GM18951 (cell line): ENCODE measurements around the gene CD68.

Source experiments
- POLR2A ChIP-seq: IDR thresholded peaks from 4 replicates; pipeline ENCODE4 v1.6.1; 2011; ENCODE audit warnings: mild to moderate bottlenecking; ENCODE audit not compliant: insufficient read length, insufficient read depth; ENCODE audit errors: extremely low read depth
- in situ Hi-C: fragments of 300-500 bp; cut with MboI; formaldehyde crosslinking; loops from one replicate; pipeline ENCODE4 v1.12.0; 2022; ENCODE audit warnings: low sequenced_read_pairs, mixed read lengths, inconsistent platforms; ENCODE audit not compliant: unreplicated experiment

CD68 gene

DNA sequence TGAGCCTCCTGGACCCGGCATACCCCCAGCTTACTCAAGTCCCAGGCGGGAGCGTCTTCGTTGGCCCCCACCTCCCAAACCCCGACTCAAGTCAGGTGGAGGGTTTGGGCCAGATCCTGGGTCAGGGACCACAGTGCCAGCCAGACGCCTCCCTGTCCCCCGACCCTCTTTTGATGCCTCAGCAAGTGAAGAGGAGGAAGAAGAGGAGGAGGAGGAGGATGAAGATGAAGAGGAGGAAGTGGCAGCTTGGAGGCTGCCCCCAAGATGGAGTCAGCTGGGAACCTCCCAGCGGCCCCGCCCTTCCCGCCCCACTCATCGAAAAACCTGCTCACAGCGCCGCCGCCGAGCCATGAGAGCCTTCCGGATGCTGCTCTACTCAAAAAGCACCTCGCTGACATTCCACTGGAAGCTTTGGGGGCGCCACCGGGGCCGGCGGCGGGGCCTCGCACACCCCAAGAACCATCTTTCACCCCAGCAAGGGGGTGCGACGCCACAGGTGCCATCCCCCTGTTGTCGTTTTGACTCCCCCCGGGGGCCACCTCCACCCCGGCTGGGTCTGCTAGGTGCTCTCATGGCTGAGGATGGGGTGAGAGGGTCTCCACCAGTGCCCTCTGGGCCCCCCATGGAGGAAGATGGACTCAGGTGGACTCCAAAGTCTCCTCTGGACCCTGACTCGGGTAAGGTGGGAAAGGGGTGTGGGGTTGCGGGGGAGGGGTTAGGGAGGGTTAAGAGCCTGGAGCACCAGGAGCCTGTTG, 16.1 kb upstream of the CD68 start:
- no peak for TF ChIP-seq POLR2A
- in situ Hi-C loops: no loop called here

- TF ChIP-seq POLR2A: no peak
- in situ Hi-C loops: no loop called here
Measured at GRCh38 chr17:7569571-7569970, 9.9 kb upstream of the CD68 start.

DNA sequence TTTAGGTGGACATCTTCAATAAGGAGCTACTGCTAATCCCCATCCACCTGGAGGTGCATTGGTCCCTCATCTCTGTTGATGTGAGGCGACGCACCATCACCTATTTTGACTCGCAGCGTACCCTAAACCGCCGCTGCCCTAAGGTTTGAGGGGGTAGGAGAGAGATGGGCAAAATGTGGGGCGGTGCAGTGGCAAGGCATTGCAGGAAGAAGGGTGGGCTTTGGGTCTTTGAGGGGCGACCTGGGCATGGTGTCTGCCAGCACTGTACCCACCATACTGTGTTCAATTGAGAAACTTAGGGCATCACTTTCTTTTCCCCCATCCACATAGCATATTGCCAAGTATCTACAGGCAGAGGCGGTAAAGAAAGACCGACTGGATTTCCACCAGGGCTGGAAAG, 9.1 kb upstream of the CD68 start:
- TF ChIP-seq POLR2A: no peak
- in situ Hi-C loops: no loop called here

- in situ Hi-C loops: no loop called here
- TF ChIP-seq POLR2A: no peak
Measured at GRCh38 chr17:7572338-7572587, 7.2 kb upstream of the CD68 start.

- in situ Hi-C loops: no loop called here
- peak; percentile 99 for TF ChIP-seq POLR2A
Measured at GRCh38 chr17:7572588-7573323, 6.7 kb upstream of the CD68 start.

- in situ Hi-C loops: no loop called here
- peak; percentile 55 for TF ChIP-seq POLR2A
Measured at GRCh38 chr17:7573324-7574080, 5.9 kb upstream of the CD68 start.

DNA sequence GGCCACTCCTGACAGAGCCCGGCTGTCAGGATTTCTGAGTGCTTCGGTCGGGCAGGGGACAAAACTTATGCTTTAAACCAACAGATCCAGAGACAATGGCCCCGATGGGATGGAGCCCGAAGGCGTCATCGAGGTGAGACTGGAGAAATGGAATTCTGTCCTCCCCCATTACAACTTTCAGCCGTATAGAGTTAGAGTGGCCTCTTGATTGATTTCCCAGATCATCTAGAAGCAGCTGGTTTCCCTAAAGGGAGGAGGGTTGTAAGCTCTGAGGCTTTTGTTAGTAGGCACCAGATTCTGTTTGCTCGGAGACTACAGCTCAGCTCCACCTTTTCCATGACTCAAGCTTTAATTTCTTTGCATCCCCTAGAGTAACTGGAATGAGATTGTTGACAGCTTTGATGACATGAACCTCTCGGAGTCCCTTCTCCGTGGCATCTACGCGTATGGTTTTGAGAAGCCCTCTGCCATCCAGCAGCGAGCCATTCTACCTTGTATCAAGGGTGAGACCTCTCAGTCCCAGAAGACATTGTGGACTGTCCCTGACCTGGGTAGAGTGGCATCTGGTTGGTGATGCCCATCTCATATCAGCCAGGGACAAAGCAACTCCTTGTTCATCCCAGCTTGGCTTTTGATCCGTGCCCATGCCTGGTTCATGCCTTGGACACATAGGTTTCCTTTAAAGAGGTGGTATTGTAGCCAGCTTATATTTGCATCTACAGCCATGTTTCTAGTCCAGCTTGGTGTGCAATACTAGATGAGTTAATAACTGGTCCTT, 5.1 kb upstream of the CD68 start:
- no peak for TF ChIP-seq POLR2A
- in situ Hi-C loops: no loop called here

DNA sequence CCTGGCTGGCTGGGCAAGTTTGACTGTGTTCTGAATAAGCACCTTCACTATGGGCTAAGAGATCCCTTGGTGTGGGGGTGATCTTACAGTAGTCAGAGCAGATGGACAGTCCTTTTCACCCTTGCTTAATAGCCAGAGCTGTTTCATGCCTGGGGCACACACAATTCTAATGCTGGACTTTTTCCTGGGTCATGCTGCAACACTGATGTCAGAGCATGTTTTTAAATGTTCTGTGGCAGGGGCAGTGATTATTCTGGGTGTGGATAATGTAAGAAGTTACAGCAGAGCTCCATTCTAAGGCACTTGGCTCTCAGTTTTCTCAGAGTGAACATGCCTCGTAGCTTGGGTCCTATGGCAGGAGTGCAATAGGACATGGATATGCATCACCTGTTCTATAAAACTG, 4.0 kb upstream of the CD68 start:
- TF ChIP-seq POLR2A: no peak
- in situ Hi-C loops: no loop called here

DNA sequence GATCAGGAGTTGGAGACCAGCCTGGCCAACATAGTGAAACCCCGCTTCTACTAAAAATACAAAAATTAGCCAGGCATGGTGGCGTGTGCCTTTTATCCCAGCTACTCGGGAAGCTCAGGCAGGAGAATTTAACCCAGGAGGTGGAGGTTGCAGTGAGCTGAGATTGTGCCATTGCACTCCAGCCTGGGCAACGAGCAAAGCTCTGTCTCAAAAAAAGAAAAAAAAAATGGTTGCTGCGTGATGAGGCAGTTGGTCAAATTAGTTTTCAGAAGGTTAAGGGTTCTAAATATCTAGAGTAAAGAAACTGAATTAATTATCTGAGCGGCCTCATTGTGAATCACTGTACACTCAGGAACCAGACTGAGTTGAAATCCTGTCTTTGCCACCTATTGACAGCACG, 3.5 kb upstream of the CD68 start:
- TF ChIP-seq POLR2A: no peak
- in situ Hi-C loops: no loop called here

- peak; percentile 34 for TF ChIP-seq POLR2A
- in situ Hi-C loops: no loop called here
Measured at GRCh38 chr17:7576432-7576937, 3.0 kb upstream of the CD68 start.

GRCh38 chr17:7577327-7578199, 1.9 kb upstream of the CD68 start:
- no peak for TF ChIP-seq POLR2A
- in situ Hi-C loops: no loop called here
